Measurements from ENCODE around the gene SH3TC1. TPM values are rescaled to one million over a fixed set of nuclear protein-coding genes. Genes with fewer than 3 reads are reported as not detected.

SH3TC1 gene
- polyA plus RNA-seq, 3 donors, result 36.9 to 85.7 (median 41.9) TPM

GRCh38 chr4:8258552-8259212, 59.6 kb downstream of the SH3TC1 start:
- Histone ChIP-seq H3K9me3 (replicated peaks in 1 of 2; ENCODE audit: control insufficient read depth in 1 of 2, insufficient read depth in 1 of 2, low read length in 2 of 2) (no peaks in the 10 kb centered on the region), H3K27ac (ENCODE audit: low read depth in 1 of 2, low read length in 2 of 2) (no peak overlapping the region), H4K20me1 (ENCODE audit: insufficient read depth, low read length) (no peaks in the 10 kb centered on the region), H3K36me3 (replicated peaks in 1 of 2; ENCODE audit: control insufficient read depth in 1 of 2, insufficient read depth in 2 of 2, low read length in 2 of 2) (no peaks in the 10 kb centered on the region), H3K4me2 (replicated peaks; ENCODE audit: extremely low read depth, low read length, poor library complexity, severe bottlenecking) (no peak overlapping the region), H3K27me3 (ENCODE audit: control insufficient read depth in 2 of 2, insufficient read depth in 2 of 2, low read length in 2 of 2) (no peaks in the 10 kb centered on the region), H3K79me2 (ENCODE audit: insufficient read depth, low read length) (no peaks in the 10 kb centered on the region), H3K4me3 (replicated peaks in 1 of 3; ENCODE audit: low read depth in 2 of 3, low read length in 3 of 3) (no peak overlapping the region), H2AFZ (ENCODE audit: insufficient read depth, low read depth, low read length, poor library complexity, severe bottlenecking) (no peak overlapping the region), H3K4me1 (ENCODE audit: control insufficient read depth in 1 of 2, insufficient read depth in 2 of 2, low read length in 2 of 2) (peaks cover 11 to 20% of the 10 kb centered on the region in 2 donors), H3K9ac (ENCODE audit: insufficient read depth, low read length, poor library complexity, severe bottlenecking) (no peak overlapping the region)
- WGBS (ENCODE audit: insufficient coverage), result 38% methylated on average over 6 of the region's 13 CpGs
- Mint-ChIP-seq H3K4me1 (peaks cover 22% of the 10 kb centered on the region), H3K27me3 (ENCODE audit: low read depth in 3 of 3) (peaks cover 3 to 10% (median 5%) of the 10 kb centered on the region in 3 donors), H3K9me3 (no peaks in the 10 kb centered on the region), H3K27ac (peak overlapping the region in 2 of 7 donors; percentile 32 to 35), H3K4me3 (no peak overlapping the region), H3K36me3 (no peaks in the 10 kb centered on the region)
- TF ChIP-seq CTCF (IDR thresholded peaks at IDR 0.05), result no peak
- DNase-seq, result no peak
- intact Hi-C loops (cut with micrococcal nuclease), result no loop called here

GRCh38 chr4:8259743-8260430, 60.8 kb downstream of the SH3TC1 start:
- no peak overlapping the region for H3K27ac ChIP-seq (ENCODE audit: low read depth in 1 of 2, low read length in 2 of 2)
- H3K27ac Mint-ChIP-seq, result no peak overlapping the region

More at GRCh38 chr4:8259743-8260430, 60.8 kb downstream of the SH3TC1 start:
- Histone ChIP-seq H4K20me1 (ENCODE audit: insufficient read depth, low read length) (no peaks in the 10 kb centered on the region), H3K79me2 (ENCODE audit: insufficient read depth, low read length) (no peaks in the 10 kb centered on the region), H3K4me2 (replicated peaks; ENCODE audit: extremely low read depth, low read length, poor library complexity, severe bottlenecking) (no peak overlapping the region), H3K36me3 (replicated peaks in 1 of 2; ENCODE audit: control insufficient read depth in 1 of 2, insufficient read depth in 2 of 2, low read length in 2 of 2) (no peaks in the 10 kb centered on the region), H3K9me3 (replicated peaks in 1 of 2; ENCODE audit: control insufficient read depth in 1 of 2, insufficient read depth in 1 of 2, low read length in 2 of 2) (no peaks in the 10 kb centered on the region), H3K27me3 (ENCODE audit: control insufficient read depth in 2 of 2, insufficient read depth in 2 of 2, low read length in 2 of 2) (no peaks in the 10 kb centered on the region), H3K9ac (ENCODE audit: insufficient read depth, low read length, poor library complexity, severe bottlenecking) (no peak overlapping the region), H3K4me1 (ENCODE audit: control insufficient read depth in 1 of 2, insufficient read depth in 2 of 2, low read length in 2 of 2) (peaks cover 11 to 20% of the 10 kb centered on the region in 2 donors), H2AFZ (ENCODE audit: insufficient read depth, low read depth, low read length, poor library complexity, severe bottlenecking) (no peak overlapping the region), H3K4me3 (replicated peaks in 1 of 3; ENCODE audit: low read depth in 2 of 3, low read length in 3 of 3) (no peak overlapping the region)
- H3K27me3 Mint-ChIP-seq (ENCODE audit: low read depth in 3 of 3), result peaks cover 3 to 10% (median 4%) of the 10 kb centered on the region in 3 donors
- no peaks in the 10 kb centered on the region for H3K9me3 Mint-ChIP-seq
- no peak for TF ChIP-seq CTCF (IDR thresholded peaks at IDR 0.05)
- 92% methylated on average over 7 of the region's 11 CpGs for WGBS (ENCODE audit: insufficient coverage)
- no peak overlapping the region for H3K4me3 Mint-ChIP-seq
- peaks cover 22% of the 10 kb centered on the region for H3K4me1 Mint-ChIP-seq
- no peak for DNase-seq
- H3K36me3 Mint-ChIP-seq, result no peaks in the 10 kb centered on the region
- intact Hi-C loops (cut with micrococcal nuclease), result no loop called here

All from CD14-positive monocyte (primary cell).